CD8-positive, alpha-beta memory T cell (primary cell): ENCODE results near the gene CCDC13. TPM values are rescaled to one million over a fixed set of nuclear protein-coding genes. Genes with fewer than 3 reads are reported as not detected.

Experiments
- CTCF ChIA-PET: fragments of 350-600 bp; sonication (Branson Sonifier 250); formaldehyde crosslinking; loops from one replicate; lab custom pipeline; 2021; ENCODE audit warnings: antibody characterized with exemption; lab: Charles Lee
- POLR2A ChIA-PET: fragments of 350-600 bp; sonication (Branson Sonifier 250); formaldehyde crosslinking; loops from one replicate; lab custom pipeline; 2021; ENCODE audit warnings: antibody characterized with exemption; lab: Charles Lee
- DNase-seq, 5 donors: peaks; one replicate each; pipeline versions ENCODE4 v3.0.0 to v3.0.0-alpha.2; 2020 to 2022; ENCODE audit warnings: mixed read lengths in 1 of 5
- H3K27ac ChIP-seq: one replicate; pipeline ENCODE4 v1.7.0; 2013; ENCODE audit warnings: low read depth, mild to moderate bottlenecking, low read length, moderate library complexity
- H3K27me3 ChIP-seq: 2 replicates; pipeline ENCODE4 v1.7.0; 2013; ENCODE audit warnings: low read length, mild to moderate bottlenecking; ENCODE audit not compliant: insufficient read depth, poor library complexity, severe bottlenecking
- H3K36me3 ChIP-seq: 2 replicates; pipeline ENCODE4 v1.7.0; 2013; ENCODE audit warnings: mild to moderate bottlenecking, low read length, moderate library complexity; ENCODE audit not compliant: insufficient read depth
- H3K4me1 ChIP-seq: 2 replicates; pipeline ENCODE4 v1.7.0; 2013; ENCODE audit warnings: mild to moderate bottlenecking, low read length, moderate library complexity; ENCODE audit not compliant: insufficient read depth
- H3K4me3 ChIP-seq: 2 replicates; pipeline ENCODE4 v1.7.0; 2013; ENCODE audit warnings: mild to moderate bottlenecking, low read length
- H3K9me3 ChIP-seq: 2 replicates; pipeline ENCODE4 v1.7.0; 2013; ENCODE audit warnings: mild to moderate bottlenecking, low read length
- H3K27ac Mint-ChIP-seq, 8 donors: one replicate each; pipeline ENCODE4 v1.8.0; 2020 to 2021; ENCODE audit warnings: mixed read lengths in 8 of 8, mild to moderate bottlenecking in 6 of 8, inconsistent platforms in 3 of 8, moderate library complexity in 3 of 8
- H3K27me3 Mint-ChIP-seq, 2 donors: one replicate each; pipeline ENCODE4 v1.8.0; 2020 to 2021; ENCODE audit warnings: mixed read lengths in 2 of 2, mild to moderate bottlenecking in 1 of 2, moderate library complexity in 1 of 2
- H3K36me3 Mint-ChIP-seq, 3 donors: one replicate each; pipeline ENCODE4 v1.8.0; 2020 to 2021; ENCODE audit warnings: mixed read lengths in 3 of 3, inconsistent platforms in 1 of 3, mild to moderate bottlenecking in 1 of 3
- H3K4me1 Mint-ChIP-seq, 3 donors: one replicate each; pipeline ENCODE4 v1.8.0; 2020 to 2021; ENCODE audit warnings: mixed read lengths in 3 of 3, inconsistent platforms in 1 of 3, mild to moderate bottlenecking in 1 of 3
- H3K4me3 Mint-ChIP-seq, 7 donors: one replicate each; pipeline ENCODE4 v1.8.0; 2020 to 2021; ENCODE audit warnings: mixed read lengths in 7 of 7, mild to moderate bottlenecking in 6 of 7, moderate library complexity in 4 of 7, inconsistent platforms in 2 of 7
- H3K9me3 Mint-ChIP-seq, 5 donors: one replicate each; pipeline ENCODE4 v1.8.0; 2020 to 2022; ENCODE audit warnings: mixed read lengths in 5 of 5, mild to moderate bottlenecking in 3 of 5, moderate library complexity in 2 of 5, inconsistent platforms in 1 of 5
- polyA plus RNA-seq: library from polyadenylated mRNA; unstranded; fragments of 300-500 nt; fragmentation: Illumina TruSeq; gene quantifications from one replicate; pipeline ENCODE4 v1.2.3, GENCODE V29; 2021
- total RNA-seq, 2 experiments: library from RNA; stranded (reverse); gene quantifications; one replicate each; pipeline ENCODE4 v1.2.3, GENCODE V29; 2021

Gene CCDC13, protein sequence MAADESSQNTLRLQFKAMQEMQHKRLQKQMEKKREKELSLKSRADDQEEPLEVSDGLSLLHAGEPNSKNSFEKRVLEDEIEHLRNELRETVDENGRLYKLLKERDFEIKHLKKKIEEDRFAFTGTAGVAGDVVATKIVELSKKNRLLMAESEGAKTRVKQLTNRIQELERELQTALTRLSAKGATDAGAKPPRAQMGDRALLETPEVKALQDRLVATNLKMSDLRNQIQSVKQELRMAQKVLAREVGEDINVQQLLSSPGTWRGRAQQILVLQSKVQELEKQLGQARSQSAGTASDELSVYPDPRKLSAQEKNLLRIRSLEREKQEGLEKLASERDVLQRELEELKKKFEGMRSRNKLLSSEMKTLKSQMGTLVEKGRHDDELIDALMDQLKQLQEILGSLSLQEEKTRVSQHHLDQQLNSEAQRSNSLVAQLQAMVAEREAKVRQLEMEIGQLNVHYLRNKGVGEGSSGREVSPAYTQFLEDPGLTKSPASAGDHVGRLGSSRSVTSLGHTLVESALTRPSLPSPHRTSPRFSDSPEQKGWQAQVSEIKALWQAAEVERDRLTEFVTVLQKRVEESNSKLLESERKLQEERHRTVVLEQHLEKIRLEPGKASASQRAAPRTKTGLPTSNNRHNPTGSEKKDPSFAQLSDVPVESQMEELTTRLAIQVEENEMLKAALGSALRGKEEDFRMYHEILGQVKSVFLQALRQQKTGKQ
- total RNA-seq (under 1 TPM; 0.42 to 0.44 TPM), polyA plus RNA-seq (0.33 TPM)

DNA sequence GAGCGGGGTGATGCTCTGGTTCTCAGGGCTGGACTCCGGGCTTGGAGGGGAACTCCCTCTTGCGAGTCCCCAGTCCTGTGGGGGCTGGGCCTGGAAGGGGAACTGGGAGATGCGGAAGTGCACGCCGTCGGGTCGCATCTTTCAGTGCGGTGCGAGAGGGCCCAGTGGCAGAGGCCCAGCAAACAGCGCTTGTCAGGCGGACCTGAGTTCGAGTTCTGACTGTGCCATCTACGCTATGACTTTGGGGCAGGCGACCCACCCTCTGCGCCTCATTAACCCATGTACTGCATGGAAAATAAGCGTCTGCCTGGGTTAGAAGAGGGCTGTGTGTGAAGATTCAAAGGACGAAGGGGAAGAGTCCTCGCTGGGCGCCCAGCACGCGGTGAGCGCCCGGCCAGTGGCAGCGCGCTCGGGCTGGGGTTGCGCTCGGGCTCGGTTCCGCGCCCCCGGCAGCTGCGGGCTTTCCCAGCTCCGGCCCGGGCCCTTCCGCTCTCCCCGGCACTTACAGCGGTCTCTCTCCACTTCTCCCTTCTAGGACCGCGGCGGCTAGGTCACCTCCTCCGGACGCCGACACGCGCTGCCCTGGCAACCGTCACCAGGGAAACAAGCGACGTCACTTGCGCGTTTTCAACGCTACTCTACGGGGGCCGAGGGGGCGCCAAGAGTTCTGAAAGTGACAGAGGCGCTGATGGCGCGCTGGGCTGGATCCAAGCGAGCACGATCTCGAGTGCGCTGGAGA, at the start of gene CCDC13:
CCDC13 (minus strand) TSS at position 584 of the 739 bp plus-strand sequence. CDS start 14,908 bp downstream, outside the sequence.
- Histone ChIP-seq H3K4me3 (peak within 1 kb of the TSS; percentile 49), H3K27ac (no peak within 1 kb of the TSS), H3K9me3 (no peaks in the 10 kb centered on the region), H3K36me3 (no peaks in the 10 kb centered on the region), H3K4me1 (peaks cover 5% of the 10 kb centered on the region), H3K27me3 (no peaks in the 10 kb centered on the region)
- CTCF ChIA-PET = no interaction called here
- DNase-seq = peak; percentile 70 to 92 (median 81)
- POLR2A ChIA-PET = no interaction called here
- peaks cover 0 to 3% of the 10 kb centered on the region in 2 donors for H3K27me3 Mint-ChIP-seq
- H3K4me1 Mint-ChIP-seq = peaks cover 11 to 15% (median 14%) of the 10 kb centered on the region in 3 donors
- peak within 1 kb of the TSS; percentile 21 to 95 (median 92) for H3K27ac Mint-ChIP-seq
- no peaks in the 10 kb centered on the region for H3K9me3 Mint-ChIP-seq
- H3K4me3 Mint-ChIP-seq = peak within 1 kb of the TSS; percentile 80 to 90 (median 88)
- H3K36me3 Mint-ChIP-seq = peaks cover 0 to 5% (median 1%) of the 10 kb centered on the region in 3 donors

DNA sequence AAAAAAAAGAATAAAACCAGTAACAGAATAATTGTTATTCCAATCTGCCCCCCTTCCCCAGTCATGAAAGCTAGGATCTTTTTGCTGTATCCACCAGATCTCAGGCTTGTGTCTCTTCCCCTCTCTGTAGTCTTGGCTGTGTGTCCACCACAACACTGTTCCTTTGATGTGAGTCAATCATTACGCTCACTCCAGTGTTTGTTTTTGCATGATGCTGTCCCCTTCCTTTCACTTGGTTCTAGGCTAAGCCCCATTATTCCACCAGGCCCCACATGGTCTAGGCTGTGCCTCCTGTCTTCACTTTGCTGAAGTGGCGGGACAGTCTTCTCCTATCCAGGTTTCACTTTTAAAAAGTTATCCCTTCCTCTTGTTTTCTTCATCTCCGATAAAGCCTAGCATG, 49.8 kb upstream of the CCDC13 start:
- Mint-ChIP-seq H3K27me3 (peaks cover 18 to 45% of the 10 kb centered on the region in 2 donors), H3K4me1 (no peaks in the 10 kb centered on the region), H3K27ac (no peak overlapping the region), H3K4me3 (no peak overlapping the region), H3K36me3 (peaks cover 0 to 8% (median 2%) of the 10 kb centered on the region in 3 donors), H3K9me3 (no peaks in the 10 kb centered on the region)
- peaks cover 4% of the 10 kb centered on the region for H3K27me3 ChIP-seq
- H3K4me1 ChIP-seq = no peaks in the 10 kb centered on the region
- DNase-seq = no peak
- CTCF ChIA-PET = interaction anchor here (0.7 kb wide), 1 partner anchor 8 kb away, joined by 3 read pairs; no protein-coding TSS in a partner anchor
- POLR2A ChIA-PET = interaction anchor here (0.7 kb wide), 1 partner anchor 847 kb away, joined by 14 read pairs; no protein-coding TSS in a partner anchor
- H3K36me3 ChIP-seq = no peaks in the 10 kb centered on the region
- H3K27ac ChIP-seq = no peak overlapping the region
- H3K9me3 ChIP-seq = no peaks in the 10 kb centered on the region
- H3K4me3 ChIP-seq = no peak overlapping the region

DNA sequence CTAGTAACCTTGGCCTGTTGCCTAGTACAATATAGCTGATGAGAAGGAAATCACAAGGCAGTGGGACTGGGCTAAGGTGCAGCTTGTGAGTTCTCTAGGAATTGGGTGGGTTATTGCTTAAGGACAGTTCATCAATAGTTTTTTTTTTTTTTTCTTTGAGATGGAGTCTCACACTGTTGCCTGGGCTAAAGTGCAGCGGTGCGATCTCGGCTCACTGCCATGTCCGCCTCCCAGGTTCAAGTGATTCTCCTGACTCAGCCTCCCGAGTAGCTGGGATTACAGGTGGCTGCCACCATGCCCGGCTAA, 47.6 kb upstream of the CCDC13 start:
- no peak for DNase-seq
- no peak overlapping the region for H3K27ac ChIP-seq
- no peak overlapping the region for H3K4me3 Mint-ChIP-seq
- ChIA-PET POLR2A (no interaction called here), CTCF (interaction anchor here (1.0 kb wide), 1 partner anchor 11 kb away, joined by 3 read pairs; the partner anchor contains the start of gene ACKR2)
- H3K9me3 ChIP-seq = no peaks in the 10 kb centered on the region
- H3K36me3 Mint-ChIP-seq = peaks cover 0 to 3% (median 2%) of the 10 kb centered on the region in 3 donors
- no peaks in the 10 kb centered on the region for H3K9me3 Mint-ChIP-seq
- no peaks in the 10 kb centered on the region for H3K4me1 ChIP-seq
- H3K27me3 Mint-ChIP-seq = peaks cover 10 to 32% of the 10 kb centered on the region in 2 donors
- no peaks in the 10 kb centered on the region for H3K4me1 Mint-ChIP-seq
- no peaks in the 10 kb centered on the region for H3K36me3 ChIP-seq
- no peak overlapping the region for H3K4me3 ChIP-seq
- no peak overlapping the region for H3K27ac Mint-ChIP-seq
- H3K27me3 ChIP-seq = no peaks in the 10 kb centered on the region

DNA sequence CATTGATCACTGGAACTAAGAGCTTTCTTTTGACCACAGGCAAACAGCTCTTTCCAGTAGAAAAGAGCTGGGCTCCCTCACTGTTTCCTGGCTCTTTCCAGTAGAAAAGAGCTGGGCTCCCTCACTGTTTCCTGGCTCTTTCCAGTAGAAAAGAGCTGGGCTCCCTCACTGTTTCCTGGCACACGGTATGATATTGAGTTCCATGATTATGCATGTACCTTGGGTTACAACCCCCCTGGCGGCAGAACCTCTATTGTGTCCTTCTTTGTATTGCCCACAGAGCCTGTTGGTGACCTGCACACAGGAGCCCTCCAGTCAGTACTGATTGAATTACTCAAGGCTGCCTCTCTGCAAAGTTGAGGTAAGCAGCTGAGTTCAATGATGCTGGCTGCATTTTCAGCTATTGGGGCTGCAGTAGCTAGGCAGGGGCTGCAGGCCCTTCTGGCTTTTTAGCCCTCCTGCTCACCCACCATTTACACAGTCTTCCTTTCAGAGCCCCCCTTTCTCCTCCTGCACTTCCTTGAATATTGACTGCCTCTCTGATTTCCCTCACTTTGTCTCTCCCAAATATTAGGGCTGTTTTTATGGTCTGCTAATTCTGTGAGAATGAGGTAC, 46.4 kb upstream of the CCDC13 start:
- Histone ChIP-seq H3K4me3 (no peak overlapping the region), H3K9me3 (no peaks in the 10 kb centered on the region), H3K27ac (no peak overlapping the region), H3K27me3 (no peaks in the 10 kb centered on the region), H3K4me1 (no peaks in the 10 kb centered on the region), H3K36me3 (no peaks in the 10 kb centered on the region)
- no peaks in the 10 kb centered on the region for H3K4me1 Mint-ChIP-seq
- no peak overlapping the region for H3K4me3 Mint-ChIP-seq
- peaks cover 9 to 21% of the 10 kb centered on the region in 2 donors for H3K27me3 Mint-ChIP-seq
- H3K36me3 Mint-ChIP-seq = peaks cover 0 to 3% (median 2%) of the 10 kb centered on the region in 3 donors
- peak overlapping the region in 1 of 8 donors; percentile 45 for H3K27ac Mint-ChIP-seq
- DNase-seq = no peak
- H3K9me3 Mint-ChIP-seq = no peaks in the 10 kb centered on the region
- CTCF ChIA-PET = interaction anchor here (0.9 to 1.2 kb wide), 2 partner anchors 12 to 41 kb away, joined by 3 read pairs; no protein-coding TSS in a partner anchor
- POLR2A ChIA-PET = no interaction called here

DNA sequence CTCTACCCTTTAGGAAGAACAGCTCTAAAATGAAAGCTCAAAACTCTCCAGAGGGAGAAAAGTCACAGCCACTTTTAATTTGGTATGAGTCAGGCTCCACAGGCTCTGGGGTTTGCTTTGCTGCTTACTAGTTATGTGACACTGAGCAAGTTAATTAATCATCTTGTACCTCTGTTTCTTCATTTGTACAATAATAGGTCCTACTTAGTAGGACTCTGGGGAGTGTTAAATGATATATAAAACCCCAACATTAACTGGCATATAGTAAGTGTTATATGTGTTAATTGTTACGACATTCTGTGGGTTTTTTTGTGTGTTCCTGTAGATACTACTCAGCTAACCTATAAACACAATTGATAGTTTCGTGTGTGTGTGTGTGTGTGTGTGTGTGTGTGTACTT, 42.8 kb upstream of the CCDC13 start:
- Mint-ChIP-seq H3K36me3 (no peaks in the 10 kb centered on the region), H3K4me1 (no peaks in the 10 kb centered on the region), H3K27me3 (peaks cover 8 to 9% of the 10 kb centered on the region in 2 donors), H3K27ac (no peak overlapping the region), H3K4me3 (no peak overlapping the region), H3K9me3 (no peaks in the 10 kb centered on the region)
- Histone ChIP-seq H3K36me3 (no peaks in the 10 kb centered on the region), H3K9me3 (no peaks in the 10 kb centered on the region), H3K27me3 (no peaks in the 10 kb centered on the region), H3K4me3 (no peak overlapping the region), H3K27ac (no peak overlapping the region), H3K4me1 (no peaks in the 10 kb centered on the region)
- no peak for DNase-seq
- CTCF ChIA-PET = no interaction called here
- POLR2A ChIA-PET = interaction anchor here (1.3 kb wide), 1 partner anchor 11 kb away, joined by 4 read pairs; the partner anchor contains the start of gene HIGD1A

DNA sequence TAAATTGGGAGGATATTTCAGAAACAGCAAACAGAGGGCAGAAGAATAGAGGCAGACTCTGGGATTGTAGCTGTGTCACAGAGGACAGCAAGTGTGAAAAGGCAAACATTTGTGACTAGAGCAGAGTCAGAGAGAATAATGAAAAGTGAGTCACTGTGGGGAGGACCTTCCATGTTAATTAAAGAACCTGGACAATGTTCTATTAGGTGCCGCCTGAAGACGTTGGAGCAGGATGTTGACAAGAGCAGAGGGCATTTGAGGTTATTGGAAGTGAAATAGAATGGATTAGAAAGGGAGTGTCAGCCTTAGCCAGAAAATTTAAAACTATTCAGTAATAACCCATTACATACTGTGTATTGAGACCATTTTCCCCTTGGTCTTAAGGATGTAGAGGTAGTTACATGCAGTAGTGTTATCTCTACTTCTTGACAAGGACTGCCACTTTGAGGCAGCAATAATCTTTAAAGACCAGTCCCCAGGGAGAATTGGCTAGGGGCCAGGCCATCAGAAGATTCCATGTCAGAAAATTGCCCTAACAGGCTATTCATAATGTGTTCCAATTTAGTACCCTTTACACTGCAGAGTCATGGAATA, 42.0 kb upstream of the CCDC13 start:
- CTCF ChIA-PET = no interaction called here
- Histone ChIP-seq H3K4me3 (no peak overlapping the region), H3K36me3 (no peaks in the 10 kb centered on the region), H3K27me3 (no peaks in the 10 kb centered on the region), H3K9me3 (no peaks in the 10 kb centered on the region), H3K27ac (no peak overlapping the region), H3K4me1 (no peaks in the 10 kb centered on the region)
- no peak for DNase-seq
- Mint-ChIP-seq H3K36me3 (no peaks in the 10 kb centered on the region), H3K27ac (no peak overlapping the region), H3K4me3 (no peak overlapping the region), H3K4me1 (no peaks in the 10 kb centered on the region), H3K27me3 (peaks cover 8% of the 10 kb centered on the region in 2 donors), H3K9me3 (no peaks in the 10 kb centered on the region)
- POLR2A ChIA-PET = interaction anchor here (1.3 kb wide), 1 partner anchor 11 kb away, joined by 4 read pairs; the partner anchor contains the start of gene HIGD1A

DNA sequence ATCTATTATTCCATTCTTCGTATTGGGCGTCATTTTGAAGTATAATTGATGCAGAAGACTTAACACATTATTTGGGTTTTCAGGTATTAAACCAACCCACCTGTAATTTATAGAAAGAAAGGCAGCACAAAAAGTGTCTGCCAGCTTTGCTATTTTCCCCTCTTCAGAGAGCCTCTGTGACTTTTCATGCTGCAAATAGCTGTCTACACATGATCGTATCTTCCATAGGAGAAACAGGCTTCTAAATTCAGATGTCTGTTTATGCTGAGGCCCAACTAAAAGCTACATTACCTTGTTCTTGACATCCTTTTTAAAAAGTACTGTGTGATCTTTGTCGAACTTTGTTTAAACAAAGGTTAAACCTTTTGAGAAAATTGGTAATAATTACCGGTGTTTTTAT, 41.2 kb upstream of the CCDC13 start:
- no peaks in the 10 kb centered on the region for H3K9me3 Mint-ChIP-seq
- H3K27ac ChIP-seq = no peak overlapping the region
- peaks cover 4 to 6% of the 10 kb centered on the region in 2 donors for H3K27me3 Mint-ChIP-seq
- no peaks in the 10 kb centered on the region for H3K27me3 ChIP-seq
- no peaks in the 10 kb centered on the region for H3K36me3 ChIP-seq
- no peak overlapping the region for H3K4me3 Mint-ChIP-seq
- H3K27ac Mint-ChIP-seq = no peak overlapping the region
- CTCF ChIA-PET = no interaction called here
- no peak overlapping the region for H3K4me3 ChIP-seq
- no peak for DNase-seq
- H3K36me3 Mint-ChIP-seq = no peaks in the 10 kb centered on the region
- H3K9me3 ChIP-seq = no peaks in the 10 kb centered on the region
- H3K4me1 Mint-ChIP-seq = no peaks in the 10 kb centered on the region
- POLR2A ChIA-PET = no interaction called here
- no peaks in the 10 kb centered on the region for H3K4me1 ChIP-seq
